ENCODE data around the gene DUSP7.

DNA sequence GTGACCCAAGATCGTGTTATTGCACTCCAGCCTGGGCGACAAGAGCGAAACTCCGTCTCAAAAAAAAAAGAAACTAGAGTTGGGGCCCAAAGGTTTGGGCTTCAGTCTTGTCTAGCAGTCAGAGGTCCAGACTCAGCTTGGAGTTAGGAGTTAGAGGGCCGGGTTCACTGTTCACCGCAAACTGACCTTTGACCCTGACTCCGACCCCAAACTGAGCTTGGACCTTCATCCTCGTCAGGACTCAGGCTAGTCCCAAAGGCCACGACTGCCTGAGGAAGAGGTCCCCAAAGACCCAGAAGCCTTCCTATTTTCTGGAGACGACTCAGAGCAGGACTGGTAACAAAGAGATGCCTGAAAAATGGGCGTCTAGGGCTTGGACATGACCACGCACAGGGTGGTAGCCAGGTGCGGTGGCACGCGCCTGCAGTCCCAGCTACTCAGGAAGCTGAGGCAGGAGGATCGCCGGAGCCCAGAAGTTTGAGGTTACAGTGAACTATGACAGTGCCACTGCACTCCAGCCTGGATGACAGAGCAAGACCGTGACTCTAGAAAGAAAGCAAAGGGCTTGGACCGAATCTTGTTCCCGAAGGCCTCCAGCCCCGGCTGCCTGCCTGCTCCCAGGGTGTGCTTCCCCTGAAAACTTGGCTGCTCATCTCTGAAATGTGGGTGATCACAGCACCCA lies 37.9 kb downstream of the DUSP7 start:
- TF ChIP-seq, protein P1, sequence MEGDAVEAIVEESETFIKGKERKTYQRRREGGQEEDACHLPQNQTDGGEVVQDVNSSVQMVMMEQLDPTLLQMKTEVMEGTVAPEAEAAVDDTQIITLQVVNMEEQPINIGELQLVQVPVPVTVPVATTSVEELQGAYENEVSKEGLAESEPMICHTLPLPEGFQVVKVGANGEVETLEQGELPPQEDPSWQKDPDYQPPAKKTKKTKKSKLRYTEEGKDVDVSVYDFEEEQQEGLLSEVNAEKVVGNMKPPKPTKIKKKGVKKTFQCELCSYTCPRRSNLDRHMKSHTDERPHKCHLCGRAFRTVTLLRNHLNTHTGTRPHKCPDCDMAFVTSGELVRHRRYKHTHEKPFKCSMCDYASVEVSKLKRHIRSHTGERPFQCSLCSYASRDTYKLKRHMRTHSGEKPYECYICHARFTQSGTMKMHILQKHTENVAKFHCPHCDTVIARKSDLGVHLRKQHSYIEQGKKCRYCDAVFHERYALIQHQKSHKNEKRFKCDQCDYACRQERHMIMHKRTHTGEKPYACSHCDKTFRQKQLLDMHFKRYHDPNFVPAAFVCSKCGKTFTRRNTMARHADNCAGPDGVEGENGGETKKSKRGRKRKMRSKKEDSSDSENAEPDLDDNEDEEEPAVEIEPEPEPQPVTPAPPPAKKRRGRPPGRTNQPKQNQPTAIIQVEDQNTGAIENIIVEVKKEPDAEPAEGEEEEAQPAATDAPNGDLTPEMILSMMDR (IDR thresholded peaks at IDR 0.05; ENCODE audit: insufficient read depth, low read depth, low read length), result no peak
- no peak for TF ChIP-seq EZH2 (IDR thresholded peaks at IDR 0.05; ENCODE audit: insufficient read depth, low read length)
